WTC11 (cell line): Measurements from ENCODE around the gene SAP30BP. TPM values are rescaled to one million over a fixed set of nuclear protein-coding genes. Genes with fewer than 3 reads are reported as not detected.

Source experiments
- ATAC-seq: fragments of 200-7000 bp; cut with Tn5 transposase; 2 replicates; pipeline ENCODE4 v1.10.0; 2021; ENCODE audit warnings: mild to moderate bottlenecking, moderate library complexity
- CTCF ChIA-PET: fragments of 300-600 bp; sonication (Branson Sonifier 250); formaldehyde crosslinking; loops from one replicate; lab custom pipeline; 2021; ENCODE audit warnings: antibody characterized with exemption; lab: Charles Lee
- POLR2A ChIA-PET: fragments of 350-600 bp; sonication (Branson Sonifier 250); formaldehyde crosslinking; loops from one replicate; lab custom pipeline; 2021; ENCODE audit warnings: antibody characterized with exemption; lab: Charles Lee
- DNase-seq: peaks from one replicate; pipeline ENCODE4 v3.0.0; 2021; ENCODE audit warnings: low spot score
- H3K27ac Mint-ChIP-seq: 2 replicates; pipeline ENCODE4 v1.8.0; 2021; ENCODE audit warnings: mixed read lengths
- H3K27me3 Mint-ChIP-seq: 2 replicates; pipeline ENCODE4 v1.8.0; 2021; ENCODE audit warnings: low read depth, mild to moderate bottlenecking, moderate library complexity, mixed read lengths
- H3K36me3 Mint-ChIP-seq: 2 replicates; pipeline ENCODE4 v1.8.0; 2021; ENCODE audit warnings: mixed read lengths
- H3K4me1 Mint-ChIP-seq: 2 replicates; pipeline ENCODE4 v1.8.0; 2022; ENCODE audit warnings: mixed read lengths
- H3K4me3 Mint-ChIP-seq: 2 replicates; pipeline ENCODE4 v1.8.0; 2021; ENCODE audit warnings: mild to moderate bottlenecking, moderate library complexity, mixed read lengths
- H3K9me3 Mint-ChIP-seq: 2 replicates; pipeline ENCODE4 v1.8.0; 2021; ENCODE audit warnings: mixed read lengths
- AFF4 ChIP-seq: sonication (generic); formaldehyde crosslinking; IDR thresholded peaks from 2 replicates; pipeline ENCODE4 v1.8.1; 2023; ENCODE audit warnings: mild to moderate bottlenecking, missing genetic modification reagents, borderline replicate concordance
- ATF3 ChIP-seq: sonication (generic); formaldehyde crosslinking; conservative IDR thresholded peaks from 2 replicates; pipeline ENCODE4 v1.8.1; 2022; ENCODE audit warnings: mild to moderate bottlenecking, missing genetic modification reagents
- ATF6 ChIP-seq: sonication (generic); formaldehyde crosslinking; IDR thresholded peaks from 2 replicates; pipeline ENCODE4 v1.8.1; 2023; ENCODE audit warnings: mild to moderate bottlenecking, missing genetic modification reagents
- CBFB ChIP-seq: sonication (generic); formaldehyde crosslinking; IDR thresholded peaks from 2 replicates; pipeline ENCODE4 v1.8.1; 2022; ENCODE audit warnings: mild to moderate bottlenecking, low read depth, missing genetic modification reagents
- CREB1 ChIP-seq: sonication (generic); formaldehyde crosslinking; IDR thresholded peaks from 2 replicates; pipeline ENCODE4 v1.8.0; 2023; ENCODE audit warnings: mild to moderate bottlenecking, missing genetic modification reagents
- GABPB1 ChIP-seq: sonication (generic); formaldehyde crosslinking; IDR thresholded peaks from 2 replicates; pipeline ENCODE4 v1.8.1; 2023; ENCODE audit warnings: mild to moderate bottlenecking, missing genetic modification reagents
- GRHL2 ChIP-seq: fragments of 250-450 bp; sonication (Bioruptor Pico); IDR thresholded peaks from 2 replicates; pipeline ENCODE4 v1.8.0; 2022; ENCODE audit warnings: mild to moderate bottlenecking, moderate library complexity; ENCODE audit not compliant: insufficient replicate concordance, severe bottlenecking
- HMGXB4 ChIP-seq: sonication (generic); formaldehyde crosslinking; IDR thresholded peaks from 2 replicates; pipeline ENCODE4 v1.8.1; 2023; ENCODE audit warnings: mild to moderate bottlenecking, moderate library complexity, missing genetic modification reagents
- IRF2 ChIP-seq: sonication (generic); formaldehyde crosslinking; IDR thresholded peaks from 2 replicates; pipeline ENCODE4 v1.8.0; 2022; ENCODE audit warnings: low read depth, missing genetic modification reagents, borderline replicate concordance
- JAZF1 ChIP-seq: fragments of 250-450 bp; sonication (Bioruptor Pico); IDR thresholded peaks from 2 replicates; pipeline ENCODE4 v1.9.0; 2021; ENCODE audit warnings: moderate library complexity, mild to moderate bottlenecking, inconsistent platforms
- MYBL2 ChIP-seq: sonication (generic); formaldehyde crosslinking; IDR thresholded peaks from 2 replicates; pipeline ENCODE4 v1.8.1; 2023; ENCODE audit warnings: mild to moderate bottlenecking, moderate library complexity, missing genetic modification reagents
- NFATC4 ChIP-seq: fragments of 250-450 bp; sonication (Bioruptor Pico); IDR thresholded peaks from 2 replicates; pipeline ENCODE4 v1.9.0; 2021; ENCODE audit warnings: mild to moderate bottlenecking
- SMAD3 ChIP-seq: sonication (generic); formaldehyde crosslinking; IDR thresholded peaks from 2 replicates; pipeline ENCODE4 v1.8.0; 2022; ENCODE audit warnings: missing genetic modification reagents, mild to moderate bottlenecking, borderline replicate concordance
- SOX15 ChIP-seq: fragments of 250-450 bp; sonication (Bioruptor Pico); IDR thresholded peaks from 2 replicates; pipeline ENCODE4 v1.9.0; 2021; ENCODE audit warnings: mild to moderate bottlenecking
- TEAD4 ChIP-seq: sonication (generic); formaldehyde crosslinking; IDR thresholded peaks from 2 replicates; pipeline ENCODE4 v1.8.0; 2022; ENCODE audit warnings: mild to moderate bottlenecking, missing genetic modification reagents
- ZNF121 ChIP-seq: sonication (generic); formaldehyde crosslinking; IDR thresholded peaks from 2 replicates; pipeline ENCODE4 v1.8.0; 2023; ENCODE audit warnings: missing genetic modification reagents
- ZNF232 ChIP-seq: sonication (generic); formaldehyde crosslinking; IDR thresholded peaks from 2 replicates; pipeline ENCODE4 v1.8.0; 2022; ENCODE audit warnings: mild to moderate bottlenecking, missing genetic modification reagents
- ZNF423 ChIP-seq: fragments of 250-450 bp; sonication (Bioruptor Pico); IDR thresholded peaks from 2 replicates; pipeline ENCODE4 v2.1.2; 2022; ENCODE audit warnings: mild to moderate bottlenecking, moderate library complexity
- ZNF425 ChIP-seq: fragments of 250-450 bp; sonication (Bioruptor Pico); conservative IDR thresholded peaks from 2 replicates; pipeline ENCODE4 v1.9.0; 2021; ENCODE audit warnings: mild to moderate bottlenecking
- ZNF671 ChIP-seq: fragments of 250-450 bp; sonication (Bioruptor Pico); IDR thresholded peaks from 2 replicates; pipeline ENCODE4 v1.8.0; 2021; ENCODE audit warnings: mild to moderate bottlenecking
- total RNA-seq: library from RNA; stranded (reverse); gene quantifications from 3 replicates; pipeline ENCODE4 v1.2.3, GENCODE V29; 2021

Gene SAP30BP
- total RNA-seq, 1 experiment from 2014 or later = 86.8 TPM

GRCh38 chr17:75652341-75652740 is 14.8 kb upstream of the SAP30BP start:
- CTCF ChIA-PET = interaction anchor here (1.0 to 22.8 kb wide), 24 partner anchors 10 to 203 kb away, joined by 3 to 456 read pairs (median 6); partner anchors contain the start of genes GALK1, ITGB4, RECQL5 and SAP30BP
- peaks cover 33% of the 10 kb centered on the region for H3K36me3 Mint-ChIP-seq

More at GRCh38 chr17:75652341-75652740, 14.8 kb upstream of the SAP30BP start:
- Mint-ChIP-seq H3K27ac (no peak overlapping the region), H3K4me3 (no peak overlapping the region), H3K9me3 (no peaks in the 10 kb centered on the region), H3K27me3 (no peaks in the 10 kb centered on the region)
- POLR2A ChIA-PET = interaction anchor here (0.6 to 1.3 kb wide), 3 partner anchors 19 to 135 kb away, joined by 3 to 9 read pairs (median 3); partner anchors contain the start of gene SMIM5
- TF ChIP-seq ZNF121 (CRISPR knock-in tag) (no peak), CREB1 (no peak), HMGXB4 (CRISPR knock-in tag) (no peak), MYBL2 (CRISPR knock-in tag) (no peak), ATF6 (CRISPR knock-in tag) (no peak), ZNF423 (CRISPR knock-in tag) (no peak), JAZF1 (CRISPR knock-in tag) (no peak), SMAD3 (CRISPR knock-in tag) (no peak), CBFB (no peak), SOX15 (CRISPR knock-in tag) (no peak), ZNF232 (CRISPR knock-in tag) (no peak), AFF4 (CRISPR knock-in tag) (no peak), NFATC4 (no peak), GRHL2 (CRISPR knock-in tag) (no peak), GABPB1 (no peak), ATF3 (CRISPR knock-in tag) (no peak), ZNF425 (CRISPR knock-in tag) (no peak), IRF2 (CRISPR knock-in tag) (no peak), TEAD4 (no peak), ZNF671 (CRISPR knock-in tag) (no peak)
- TF ChIP-seq, all 79 proteins: peak for 0
- DNase-seq (no peak), ATAC-seq (no peak)
- no peaks in the 10 kb centered on the region for H3K4me1 Mint-ChIP-seq
